BE2C (cell line): ENCODE measurements around the gene TPT1.
A peak's percentile ranks its signal among the peaks of the same experiment; 100 is the strongest.

ENCODE experiments used
- DNase-seq: peaks from one replicate; pipeline ENCODE4 v3.0.0-alpha.2; 2020
- H3K27me3 ChIP-seq: fragments of 250-450 bp; sonication (Bioruptor Pico); 2 replicates; pipeline ENCODE4 v1.5.1; 2020; ENCODE audit warnings: mild to moderate bottlenecking
- H3K36me3 ChIP-seq: fragments of 250-450 bp; sonication (Bioruptor Pico); 2 replicates; pipeline ENCODE4 v1.5.1; 2020; ENCODE audit warnings: mild to moderate bottlenecking
- H3K4me1 ChIP-seq: fragments of 250-450 bp; sonication (Bioruptor Pico); 2 replicates; pipeline ENCODE4 v1.5.1; 2020
- H3K4me3 ChIP-seq: 2 replicates; pipeline ENCODE4 v1.5.1; 2011; ENCODE audit warnings: low read depth, low read length
- H3K9me3 ChIP-seq: fragments of 250-450 bp; sonication (Bioruptor Pico); 2 replicates; pipeline ENCODE4 v1.5.1; 2020
- TF ChIP-seq, protein P1 (sequence below): IDR thresholded peaks from 2 replicates; pipeline ENCODE4 v1.5.1; 2012; ENCODE audit warnings: mild to moderate bottlenecking, low read depth, low read length

TPT1 gene

DNA sequence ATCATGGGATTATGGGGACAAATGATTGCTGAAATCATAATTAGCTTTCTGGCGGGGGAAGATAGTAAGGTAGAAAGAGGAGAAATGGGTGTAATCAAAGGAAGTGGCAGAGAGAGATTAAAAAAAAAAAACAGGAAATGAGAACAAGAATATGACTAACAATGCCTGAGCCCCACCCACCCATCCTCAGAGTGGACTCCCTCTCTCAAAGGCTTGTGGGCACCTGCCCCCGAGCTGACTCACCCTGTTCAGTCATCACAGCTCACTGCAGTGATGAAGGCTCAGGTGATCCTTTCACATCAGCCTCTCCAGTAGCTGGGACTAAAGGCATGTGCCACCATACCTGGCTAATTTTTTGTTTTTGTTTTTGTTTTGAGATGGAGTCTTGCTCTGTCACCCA lies 26.4 kb upstream of the TPT1 start:
- H3K9me3 ChIP-seq: no peaks in the 10 kb centered on the region
- no peaks in the 10 kb centered on the region for H3K4me1 ChIP-seq
- TF ChIP-seq, protein P1, sequence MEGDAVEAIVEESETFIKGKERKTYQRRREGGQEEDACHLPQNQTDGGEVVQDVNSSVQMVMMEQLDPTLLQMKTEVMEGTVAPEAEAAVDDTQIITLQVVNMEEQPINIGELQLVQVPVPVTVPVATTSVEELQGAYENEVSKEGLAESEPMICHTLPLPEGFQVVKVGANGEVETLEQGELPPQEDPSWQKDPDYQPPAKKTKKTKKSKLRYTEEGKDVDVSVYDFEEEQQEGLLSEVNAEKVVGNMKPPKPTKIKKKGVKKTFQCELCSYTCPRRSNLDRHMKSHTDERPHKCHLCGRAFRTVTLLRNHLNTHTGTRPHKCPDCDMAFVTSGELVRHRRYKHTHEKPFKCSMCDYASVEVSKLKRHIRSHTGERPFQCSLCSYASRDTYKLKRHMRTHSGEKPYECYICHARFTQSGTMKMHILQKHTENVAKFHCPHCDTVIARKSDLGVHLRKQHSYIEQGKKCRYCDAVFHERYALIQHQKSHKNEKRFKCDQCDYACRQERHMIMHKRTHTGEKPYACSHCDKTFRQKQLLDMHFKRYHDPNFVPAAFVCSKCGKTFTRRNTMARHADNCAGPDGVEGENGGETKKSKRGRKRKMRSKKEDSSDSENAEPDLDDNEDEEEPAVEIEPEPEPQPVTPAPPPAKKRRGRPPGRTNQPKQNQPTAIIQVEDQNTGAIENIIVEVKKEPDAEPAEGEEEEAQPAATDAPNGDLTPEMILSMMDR: no peak
- no peaks in the 10 kb centered on the region for H3K36me3 ChIP-seq
- DNase-seq: no peak
- no peak overlapping the region for H3K4me3 ChIP-seq
- H3K27me3 ChIP-seq: no peaks in the 10 kb centered on the region

DNA sequence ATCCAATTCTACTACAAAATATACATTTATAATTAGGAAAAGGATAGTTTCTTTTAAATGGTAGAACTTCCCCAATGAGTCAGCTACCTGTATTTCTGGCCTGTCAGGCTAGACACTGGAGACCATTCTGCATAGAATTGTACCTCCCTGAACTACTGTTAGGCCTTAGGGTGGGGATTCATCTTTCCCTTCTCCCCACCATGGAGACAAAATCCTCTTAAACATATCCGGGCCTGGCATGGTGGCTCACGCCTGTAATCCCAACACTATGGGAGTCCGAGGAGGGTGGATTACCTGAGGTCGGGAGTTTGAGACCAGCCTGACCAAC lies 24.5 kb upstream of the TPT1 start:
- no peaks in the 10 kb centered on the region for H3K36me3 ChIP-seq
- DNase-seq: no peak
- no peak overlapping the region for H3K4me3 ChIP-seq
- no peaks in the 10 kb centered on the region for H3K9me3 ChIP-seq
- H3K4me1 ChIP-seq: no peaks in the 10 kb centered on the region
- H3K27me3 ChIP-seq: no peaks in the 10 kb centered on the region
- TF ChIP-seq, protein P1: no peak

DNA sequence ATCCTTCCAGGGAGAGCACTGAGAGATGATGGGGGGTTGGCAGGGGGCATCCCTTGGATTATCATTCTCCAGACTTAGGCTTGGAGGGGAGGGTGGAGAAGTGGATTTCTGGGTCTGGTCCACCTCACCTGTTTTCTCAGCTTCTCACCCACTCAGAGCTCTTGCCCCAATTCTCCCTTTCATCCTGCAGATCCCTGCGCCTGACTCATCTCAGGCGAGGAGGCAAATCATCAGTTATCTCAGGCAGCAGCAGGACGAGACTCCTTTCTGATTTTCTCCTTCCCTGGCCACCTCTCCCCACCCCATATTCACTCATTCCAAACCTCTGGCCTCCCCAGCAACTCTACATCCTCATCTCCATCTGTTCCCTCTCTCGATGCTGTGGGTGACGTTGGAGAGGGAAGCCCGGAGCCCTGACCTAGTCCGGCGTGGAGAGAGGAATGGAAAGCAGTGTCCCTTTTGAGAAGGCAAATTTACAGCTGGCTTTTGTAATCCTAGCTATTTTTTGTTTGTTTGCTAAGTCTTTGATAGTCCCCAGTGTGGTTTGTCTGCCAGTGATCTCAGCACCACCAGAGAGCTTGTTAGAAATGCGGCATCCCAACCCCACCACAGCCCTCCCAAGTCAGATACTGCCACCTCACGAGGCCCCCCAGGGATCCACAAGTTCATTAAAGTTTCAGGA lies 24.0 kb upstream of the TPT1 start:
- no peaks in the 10 kb centered on the region for H3K4me1 ChIP-seq
- TF ChIP-seq, protein P1: no peak

DNA sequence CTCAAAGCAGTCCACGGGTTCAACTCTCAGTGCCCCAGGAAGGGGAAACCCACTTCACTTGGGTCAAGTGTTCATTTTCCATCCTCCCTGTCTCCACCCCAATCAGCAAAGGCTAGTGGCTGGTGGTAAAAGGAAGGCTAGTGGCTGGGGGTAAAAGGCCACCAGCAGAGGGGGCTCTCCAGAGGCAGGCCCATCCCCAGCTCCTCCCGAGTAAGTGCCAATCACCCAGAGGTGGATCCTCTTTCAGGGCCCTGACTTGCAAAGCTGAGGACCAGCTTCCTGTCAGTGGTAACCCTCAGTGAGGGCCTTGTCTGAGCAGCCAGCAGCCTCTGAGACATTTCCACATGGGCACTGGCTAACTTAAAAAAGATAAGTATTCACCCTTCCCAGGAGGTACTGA lies 22.0 kb upstream of the TPT1 start:
- Histone ChIP-seq H3K36me3 (no peaks in the 10 kb centered on the region), H3K27me3 (no peaks in the 10 kb centered on the region), H3K4me3 (no peak overlapping the region), H3K4me1 (no peaks in the 10 kb centered on the region), H3K9me3 (no peaks in the 10 kb centered on the region)
- TF ChIP-seq, protein P1: peak; percentile 19; the same call in 1 of the 2 replicates
- no peak for DNase-seq

More for the DNA sequence above, 24.0 kb upstream of the TPT1 start:
- no peaks in the 10 kb centered on the region for H3K9me3 ChIP-seq
- no peaks in the 10 kb centered on the region for H3K27me3 ChIP-seq
- no peak for DNase-seq
- no peak overlapping the region for H3K4me3 ChIP-seq
- H3K36me3 ChIP-seq: no peaks in the 10 kb centered on the region

DNA sequence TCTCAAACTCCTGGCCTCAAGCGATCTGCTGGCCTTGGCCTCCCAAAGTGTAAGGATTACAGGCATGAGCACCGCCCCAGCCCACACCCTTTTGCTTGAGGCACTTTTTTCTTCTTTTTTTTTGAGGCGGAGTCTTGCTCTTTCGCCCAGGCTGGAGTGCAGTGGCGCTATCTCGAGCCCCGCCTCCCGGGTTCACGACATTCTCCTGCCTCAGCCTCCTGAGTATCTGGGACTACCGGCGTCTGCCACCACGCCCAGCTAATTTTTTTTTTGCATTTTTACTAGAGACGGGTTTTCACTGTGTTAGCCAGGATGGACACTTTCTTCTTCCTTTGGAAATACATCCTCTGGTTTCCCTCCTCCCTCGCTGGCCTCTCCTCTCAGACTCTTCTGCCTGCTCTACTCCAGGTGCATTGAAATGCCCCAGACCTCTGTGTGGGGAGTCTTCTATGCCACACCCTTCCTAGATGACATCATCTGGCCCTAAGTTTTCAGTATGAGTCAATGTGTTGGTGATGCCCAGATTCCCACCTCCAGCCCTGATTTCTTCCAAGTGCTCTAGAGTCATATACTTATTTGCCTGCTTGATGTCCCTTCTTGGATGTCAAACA lies 20.7 kb upstream of the TPT1 start:
- TF ChIP-seq, protein P1: no peak
- H3K4me1 ChIP-seq: no peaks in the 10 kb centered on the region
- H3K4me3 ChIP-seq: no peak overlapping the region
- H3K27me3 ChIP-seq: no peaks in the 10 kb centered on the region
- H3K36me3 ChIP-seq: no peaks in the 10 kb centered on the region; the same call in 1 of the 2 replicates
- DNase-seq: no peak
- H3K9me3 ChIP-seq: no peaks in the 10 kb centered on the region

DNA sequence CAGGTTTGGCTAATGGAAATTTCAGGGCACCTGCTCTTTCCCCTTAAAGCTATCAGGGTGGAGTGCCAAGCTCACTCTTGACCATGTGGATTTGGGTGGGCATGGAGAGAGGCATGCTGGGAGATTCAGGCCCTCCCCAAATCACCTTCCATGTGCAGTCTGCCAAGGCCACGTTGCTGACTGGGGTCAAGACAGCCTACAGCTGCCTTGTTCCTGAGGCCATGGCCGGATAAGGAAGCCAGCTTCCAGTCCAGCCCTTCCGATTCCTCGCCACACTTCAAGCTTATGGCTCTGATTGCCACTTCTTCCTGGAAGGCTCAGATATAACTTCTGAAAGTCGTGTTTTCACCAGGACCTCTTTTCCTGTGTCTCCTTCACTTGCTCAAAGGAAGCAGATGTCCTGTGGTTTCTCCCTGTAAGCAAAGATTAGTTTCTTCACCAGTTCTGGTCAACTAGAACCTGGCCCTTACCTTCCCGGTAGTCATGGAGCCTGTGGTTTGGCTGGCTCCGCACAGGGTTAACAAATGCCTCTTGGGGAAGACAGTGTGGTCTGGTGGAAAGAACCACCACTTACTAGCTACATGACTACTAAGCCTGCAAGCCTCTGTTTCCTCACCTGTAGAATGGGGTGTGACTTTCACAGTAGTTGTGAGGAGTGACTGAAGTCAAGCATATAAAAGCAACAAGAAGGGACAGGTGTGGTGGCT lies 16.1 kb upstream of the TPT1 start:
- H3K27me3 ChIP-seq: no peaks in the 10 kb centered on the region
- H3K36me3 ChIP-seq: no peaks in the 10 kb centered on the region; the same call in 1 of the 2 replicates
- no peaks in the 10 kb centered on the region for H3K4me1 ChIP-seq
- no peak for DNase-seq
- no peaks in the 10 kb centered on the region for H3K9me3 ChIP-seq
- TF ChIP-seq, protein P1: no peak
- H3K4me3 ChIP-seq: no peak overlapping the region
